DMS 273 treated with DMSO at 0.1 percent for 48 hours (cell line): ENCODE measurements around the gene GRM8.

Experiments
- DNase-seq: peaks from one replicate; lab custom pipeline; 2025; lab: John Stamatoyannopoulos, UW

Gene GRM8

DNA sequence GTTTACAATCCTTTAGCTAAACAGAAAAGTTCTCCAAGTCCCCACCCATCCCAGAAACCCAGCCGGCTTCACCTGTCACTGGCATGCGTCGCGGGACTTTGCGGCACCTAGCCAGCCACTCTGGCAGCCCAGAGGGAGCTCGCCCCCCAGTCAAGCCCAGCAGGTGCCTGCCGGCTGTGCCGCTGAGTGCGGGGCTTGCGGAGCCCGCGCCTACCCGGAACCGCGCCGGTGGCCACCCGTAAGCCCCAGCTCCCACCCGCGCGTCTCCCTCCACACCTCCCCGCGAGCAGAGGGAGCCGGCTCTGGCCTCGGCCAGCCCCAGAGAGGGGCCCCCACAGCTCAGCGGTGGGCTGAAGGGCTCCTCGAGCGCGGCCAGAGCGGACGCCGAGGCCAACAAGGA is 446.1 kb downstream of the GRM8 start:
- no peak for DNase-seq

DNA sequence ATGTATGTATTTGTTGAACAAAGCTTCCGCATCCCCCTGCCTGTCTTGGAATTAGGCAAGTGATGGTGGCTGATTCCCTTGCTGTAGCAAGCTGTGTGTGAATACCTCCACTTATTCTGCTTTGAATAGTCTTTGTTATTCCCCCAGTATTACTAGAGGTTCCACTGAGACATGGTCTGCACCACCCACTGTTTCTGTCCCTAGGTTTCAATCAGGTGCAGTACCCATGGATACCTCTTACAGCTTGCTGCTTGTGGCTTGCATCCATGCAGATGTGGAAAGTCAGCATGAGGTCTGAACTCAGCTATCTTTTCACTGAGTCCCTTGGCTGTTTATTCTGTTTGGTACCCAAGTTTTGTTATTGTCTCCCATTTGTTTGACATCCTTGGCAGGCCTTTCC is 447.4 kb downstream of the GRM8 start:
- no peak for DNase-seq

DNA sequence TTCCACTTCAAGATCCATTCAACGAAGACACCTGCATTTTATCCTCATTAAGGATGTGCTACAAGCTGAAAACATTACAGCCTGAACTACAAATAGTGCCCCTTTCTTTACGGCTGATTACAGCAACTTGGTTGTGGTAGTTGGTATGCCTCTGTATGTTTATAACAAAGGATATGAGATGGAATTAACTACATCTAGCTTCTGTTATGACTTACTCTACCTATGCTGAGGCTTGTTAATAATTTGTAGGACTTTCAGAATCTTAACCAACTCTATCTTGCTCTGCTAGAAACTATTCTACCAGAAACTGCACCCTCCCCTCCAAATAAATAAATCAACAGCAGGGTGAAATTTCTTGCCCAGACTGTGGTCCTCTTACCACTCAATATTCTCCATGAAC is 448.1 kb downstream of the GRM8 start:
- no peak for DNase-seq

DNA sequence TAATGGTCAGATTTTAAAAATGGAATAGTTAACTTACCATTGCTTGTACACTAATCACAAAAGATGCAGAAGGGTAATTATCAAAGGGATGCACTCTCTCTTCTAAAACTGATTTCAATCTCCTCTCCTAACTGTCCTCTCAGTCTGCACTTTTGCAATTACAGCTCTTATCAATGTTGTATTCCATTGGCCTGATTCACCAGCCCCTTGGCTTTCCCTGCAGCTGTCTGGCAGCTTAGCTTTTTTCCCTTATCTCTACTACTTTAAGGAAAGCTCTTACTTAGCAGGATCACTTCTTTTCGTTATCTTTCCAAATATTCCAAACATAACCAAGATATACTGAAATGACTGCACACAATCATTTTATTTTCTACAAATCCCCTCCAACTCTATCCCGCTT is 448.8 kb downstream of the GRM8 start:
- DNase-seq = no peak

DNA sequence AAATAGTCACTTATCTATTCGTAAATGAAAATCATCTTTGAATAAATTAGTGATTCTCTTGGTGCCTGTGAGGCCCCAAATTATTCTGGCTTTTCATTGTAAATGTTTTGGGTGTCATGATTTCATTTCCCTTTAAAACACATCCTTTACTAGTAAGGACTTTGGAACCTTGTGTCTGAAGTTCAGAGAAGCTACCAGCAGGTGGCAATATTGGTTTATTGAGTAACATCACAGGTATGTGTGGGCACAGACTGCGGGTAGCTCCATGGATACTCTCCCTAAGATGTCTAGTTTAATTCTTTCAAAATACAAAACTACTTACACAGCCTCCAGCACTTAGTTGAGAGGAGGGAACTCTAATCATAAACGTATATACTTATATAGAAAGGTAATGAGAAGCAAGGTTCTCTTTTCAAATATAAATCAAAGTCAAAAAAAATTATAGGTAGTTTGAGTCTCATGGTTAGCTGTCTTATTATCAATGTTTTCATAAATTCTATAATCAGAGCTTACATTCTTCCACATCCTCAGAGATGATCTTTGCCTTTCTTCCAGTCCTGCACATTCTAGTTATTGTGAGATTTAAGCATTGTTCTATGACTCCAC is 449.6 kb downstream of the GRM8 start:
- peak; percentile 49 for DNase-seq

DNA sequence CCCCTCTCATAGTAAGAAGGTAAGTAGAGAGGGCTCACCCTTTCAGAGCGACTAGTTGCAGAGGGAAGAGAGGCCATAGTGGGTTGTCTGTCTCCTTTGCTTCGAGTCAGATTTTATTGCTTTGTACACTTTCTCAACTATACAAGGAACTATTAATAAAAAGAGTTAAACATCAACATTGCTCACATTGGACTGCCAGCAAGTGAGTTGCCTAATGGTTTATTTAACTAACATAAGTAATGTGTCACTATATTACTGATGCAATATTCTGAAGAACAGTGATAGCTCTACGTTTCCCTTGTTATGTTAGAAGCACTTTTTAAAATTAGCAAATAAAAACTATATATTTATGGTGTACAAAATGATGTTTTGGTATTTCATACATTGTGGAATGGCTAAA is 451.0 kb downstream of the GRM8 start:
- DNase-seq = no peak

DNA sequence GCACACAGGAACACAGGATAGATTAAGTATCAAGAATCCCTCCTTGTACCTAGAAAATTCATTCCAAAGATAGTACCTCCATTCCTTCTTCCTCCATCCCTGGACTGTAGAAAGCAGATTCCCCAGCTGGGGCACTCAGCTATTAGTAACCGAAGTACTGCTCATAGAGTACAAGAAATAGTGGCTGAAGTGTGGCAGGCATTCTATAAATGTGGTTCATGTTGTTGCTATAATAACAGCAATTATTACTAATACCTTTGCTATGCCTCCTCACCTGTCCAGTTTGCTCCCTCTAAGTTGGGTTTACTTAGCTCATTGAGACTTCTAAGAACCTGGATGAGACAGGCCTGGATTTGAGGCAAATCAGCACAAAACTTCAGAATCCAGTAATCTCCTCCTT is 453.2 kb downstream of the GRM8 start:
- no peak for DNase-seq

DNA sequence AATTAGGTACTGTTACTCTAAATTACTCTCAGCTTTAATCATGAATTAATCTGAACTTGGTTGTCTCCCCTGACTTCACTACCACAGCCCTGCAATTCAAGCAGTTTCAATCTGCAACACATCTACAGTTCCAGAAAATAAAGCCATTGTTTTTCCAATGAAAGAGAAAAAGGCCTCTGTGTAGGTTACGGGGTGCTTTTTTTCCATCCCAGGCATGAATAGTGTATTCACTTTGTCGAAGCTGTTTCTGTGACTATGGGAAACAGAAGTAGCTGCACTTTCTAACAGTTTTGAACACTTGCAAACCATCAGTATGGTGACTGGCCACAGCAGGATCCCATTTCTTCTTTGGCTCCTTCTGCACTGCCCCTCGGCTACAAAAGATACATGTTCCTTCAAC is 460.2 kb downstream of the GRM8 start:
- DNase-seq = no peak

DNA sequence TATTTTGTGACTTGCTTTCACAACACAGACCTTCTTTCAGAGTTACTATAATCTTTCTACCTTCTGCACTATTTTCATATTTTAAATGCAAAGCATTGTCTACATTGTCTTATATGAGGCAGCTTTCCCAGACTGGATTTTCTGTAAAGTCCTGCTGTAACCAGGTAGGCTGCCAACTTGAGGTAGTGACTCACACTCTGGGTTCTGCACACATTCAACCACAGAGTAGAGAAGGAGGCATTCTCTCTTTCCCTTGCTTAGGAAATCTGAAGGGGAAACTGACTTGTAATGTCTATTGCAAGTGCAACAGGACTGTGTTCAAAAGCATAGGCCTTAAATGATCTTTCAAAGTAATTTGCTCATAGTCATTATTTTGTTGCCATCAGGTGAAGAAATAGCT is 461.4 kb downstream of the GRM8 start:
- DNase-seq = no peak

DNA sequence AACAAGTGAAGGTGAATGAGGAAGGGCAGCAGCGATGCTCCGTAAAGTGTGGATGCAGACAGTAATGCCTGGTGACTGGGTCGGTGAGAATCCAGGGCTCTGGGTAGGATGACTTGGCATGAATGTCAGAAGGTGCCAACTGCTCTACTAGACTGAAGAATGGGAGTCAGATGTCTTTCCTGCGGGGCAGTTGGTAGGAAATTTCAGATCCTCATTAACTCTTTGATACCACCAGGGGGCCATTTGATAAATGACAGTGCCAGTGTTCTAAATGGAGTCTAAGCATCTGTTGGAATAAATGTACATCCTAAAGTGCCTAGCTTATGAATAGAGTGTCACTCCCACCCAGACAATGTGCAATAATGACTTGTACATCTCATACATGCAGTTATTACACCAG is 462.0 kb downstream of the GRM8 start:
- DNase-seq = no peak

DNA sequence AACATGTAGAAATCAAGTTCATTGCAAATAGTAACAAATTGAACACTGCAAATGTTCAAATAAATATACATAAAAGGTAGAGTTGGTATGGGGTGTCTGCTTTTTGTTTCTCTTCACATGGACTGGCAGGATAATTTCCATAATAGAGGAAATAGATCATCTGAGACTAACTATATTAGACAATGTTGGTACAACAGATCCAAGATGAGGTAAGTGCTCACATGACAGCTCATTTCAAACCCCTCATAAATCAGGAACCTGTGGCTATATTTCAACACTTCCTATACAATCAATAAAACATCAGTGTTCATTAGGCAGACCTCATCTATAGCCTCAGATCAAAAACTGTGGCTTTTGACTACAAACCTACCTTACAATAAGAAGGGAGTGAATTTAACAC is 469.1 kb downstream of the GRM8 start:
- no peak for DNase-seq

DNA sequence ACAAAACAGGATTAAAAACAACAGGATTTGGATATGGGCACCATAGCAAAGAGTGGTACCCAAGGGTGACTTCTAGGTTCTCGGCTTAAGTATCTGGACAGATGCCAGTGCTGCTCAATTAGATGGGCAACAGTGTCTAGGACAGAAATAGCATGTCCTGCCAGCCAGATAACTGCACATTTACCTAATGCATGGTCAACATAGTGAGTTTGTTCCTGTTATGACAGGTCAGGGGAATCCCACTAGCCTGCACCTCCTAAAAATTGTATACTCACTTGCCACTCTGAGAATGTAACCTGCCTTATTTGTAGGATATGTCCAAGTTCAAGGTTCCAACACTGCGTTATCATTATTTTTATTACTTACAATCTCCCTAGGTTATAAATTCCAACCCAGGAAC is 471.7 kb downstream of the GRM8 start:
- DNase-seq = no peak

DNA sequence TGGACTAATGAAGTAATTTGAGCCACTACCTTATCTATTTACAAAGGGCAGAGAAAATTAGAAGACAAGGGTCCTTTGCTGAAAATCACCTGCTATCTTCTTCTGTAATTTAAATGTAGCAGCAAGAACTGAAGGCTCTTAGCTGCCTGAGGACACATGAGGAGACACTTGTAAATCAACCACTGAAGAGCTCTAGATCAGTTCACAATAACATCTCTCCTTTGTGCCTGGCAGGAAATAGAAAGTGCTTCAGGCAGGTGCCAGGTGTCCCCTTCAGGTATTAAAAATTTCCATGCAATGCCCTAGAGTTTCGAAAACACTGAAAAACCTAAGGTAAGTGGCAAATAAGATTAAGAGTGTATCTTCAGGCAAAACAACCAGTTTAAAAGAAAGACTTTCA is 474.6 kb downstream of the GRM8 start:
- no peak for DNase-seq

DNA sequence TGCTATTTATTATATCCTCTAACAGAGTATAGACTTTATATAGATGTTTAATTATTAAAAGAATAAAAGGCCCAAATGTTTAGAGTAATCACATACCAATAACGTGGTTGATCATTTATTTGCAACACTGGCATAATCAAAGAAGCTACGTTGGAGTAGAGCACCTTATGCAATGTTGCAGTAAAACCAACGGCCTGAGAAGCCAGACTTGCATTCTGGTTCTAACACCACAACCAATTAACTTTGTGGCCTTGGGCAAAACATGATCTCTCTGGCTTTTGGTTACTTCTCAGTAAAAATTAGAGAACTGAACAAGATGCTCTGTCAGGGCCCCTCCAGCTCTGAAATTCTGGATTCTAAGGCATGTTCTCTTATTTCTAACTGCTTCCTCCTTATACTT is 476.2 kb downstream of the GRM8 start:
- DNase-seq = no peak

DNA sequence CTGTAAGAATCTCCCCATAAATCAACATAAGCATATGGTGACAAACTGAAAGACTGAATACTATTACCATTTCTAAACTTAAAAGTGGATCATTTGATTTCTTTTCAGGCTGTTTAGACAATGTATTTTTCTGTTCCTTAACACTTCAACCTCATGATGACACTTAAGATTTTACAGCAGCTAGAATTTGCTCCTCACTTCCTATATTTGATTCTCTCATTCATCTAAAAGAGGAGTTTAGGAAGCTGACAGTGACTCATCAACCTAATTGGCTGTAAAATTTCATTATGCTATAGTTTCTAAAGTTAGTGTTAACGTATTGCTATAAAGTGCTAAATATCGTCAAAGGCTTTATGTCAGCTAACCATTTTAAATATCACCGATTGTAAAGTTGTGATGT is 478.7 kb downstream of the GRM8 start:
- no peak for DNase-seq

DNA sequence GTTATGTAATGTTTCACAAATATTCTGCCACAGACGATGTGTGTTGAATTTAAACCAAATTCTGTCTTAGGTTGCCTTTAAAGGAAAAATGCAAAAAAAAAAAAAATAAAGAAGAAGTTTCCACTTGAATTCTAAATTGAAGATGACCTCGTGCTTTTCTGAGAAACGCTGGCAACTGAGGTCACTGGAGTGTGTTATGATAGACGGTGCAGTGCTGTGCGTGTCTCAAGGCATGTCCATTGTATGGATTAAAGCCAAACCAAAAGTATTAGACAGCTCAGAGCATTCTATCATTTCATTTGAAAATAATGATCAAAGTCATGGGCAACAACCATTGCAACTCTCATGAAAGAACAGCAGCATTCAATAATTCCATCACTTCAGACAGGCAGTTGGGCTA is 483.9 kb downstream of the GRM8 start:
- no peak for DNase-seq

DNA sequence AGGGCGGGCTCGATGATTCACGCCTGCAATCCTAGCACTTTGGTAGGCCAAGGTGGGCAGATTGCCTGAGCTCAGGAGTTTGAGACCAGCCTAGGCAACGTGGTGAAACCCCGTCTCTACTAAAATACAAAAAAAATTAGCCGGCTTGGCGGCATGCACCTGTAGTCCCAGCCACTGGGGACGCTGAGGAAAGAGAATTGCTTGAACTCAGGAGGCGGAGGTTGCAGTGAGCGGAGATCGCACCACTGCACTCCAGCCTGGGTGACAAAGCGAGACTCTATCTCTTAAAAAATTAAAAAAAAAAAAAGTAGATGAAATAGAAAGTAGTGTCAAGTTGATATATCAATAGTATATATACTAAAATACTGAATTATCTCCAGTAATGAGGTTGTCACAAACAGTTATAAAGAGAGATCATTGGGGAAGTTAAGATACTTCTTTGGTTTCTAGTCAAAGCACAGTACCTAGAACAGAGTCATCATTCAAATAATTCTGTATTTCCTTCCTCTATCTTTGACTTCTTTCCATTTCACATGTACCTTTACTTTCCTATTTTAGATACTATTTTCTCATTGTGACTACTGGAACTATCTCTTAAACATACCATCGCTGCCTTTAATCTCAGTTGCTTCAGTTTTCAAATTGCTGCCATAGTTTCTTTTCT is 491.7 kb downstream of the GRM8 start:
- no peak for DNase-seq

DNA sequence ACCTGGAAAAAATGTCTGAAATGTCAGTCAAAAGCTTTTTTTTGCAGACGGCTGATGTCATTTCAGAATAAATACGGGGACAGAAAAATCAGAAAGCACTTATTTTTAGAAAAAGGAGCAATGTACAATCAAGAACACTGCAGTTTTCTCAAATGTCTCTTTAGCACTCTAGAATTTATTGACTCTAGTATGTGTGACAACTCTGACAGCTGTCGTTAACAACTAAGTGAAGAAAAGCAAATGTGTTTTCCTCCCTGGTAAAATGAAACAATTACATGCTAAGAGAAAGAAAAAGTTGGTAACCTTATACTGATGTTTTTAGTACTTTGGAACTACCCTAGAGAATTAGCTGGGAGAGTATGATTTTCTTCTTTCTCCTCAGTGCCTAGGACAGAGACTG is 497.4 kb downstream of the GRM8 start:
- DNase-seq = no peak

DNA sequence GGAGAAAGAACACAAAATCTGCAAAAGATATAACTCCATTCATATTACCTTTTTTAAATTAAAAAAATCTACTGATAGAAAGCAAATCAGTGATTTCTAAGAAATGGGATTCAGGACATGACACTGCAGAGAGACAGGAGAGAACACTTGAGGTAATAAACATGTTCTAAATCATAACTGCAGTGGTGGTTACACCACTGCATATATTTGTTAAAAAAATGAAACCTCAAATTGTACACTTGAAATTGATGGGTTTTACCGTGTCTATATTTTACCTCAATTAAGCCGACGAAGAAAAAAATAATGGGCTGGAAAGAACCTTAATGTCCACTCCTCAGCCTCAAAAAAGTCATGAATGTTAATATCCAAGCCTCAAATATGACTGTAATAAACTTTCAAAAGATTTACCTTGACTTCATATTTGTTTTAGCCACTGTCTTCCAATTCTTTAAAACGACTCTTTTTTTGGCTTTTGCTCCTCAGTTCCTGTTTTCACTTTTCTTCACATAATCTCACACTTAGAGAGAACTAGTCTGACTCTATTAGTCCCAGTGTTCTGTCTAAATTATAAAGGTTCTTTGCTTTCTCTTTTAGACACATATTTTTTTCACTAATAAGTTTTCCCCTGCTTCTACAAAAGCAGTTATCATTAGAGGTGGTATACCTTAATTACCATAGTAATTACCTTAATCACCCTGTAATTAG is 502.4 kb downstream of the GRM8 start:
- DNase-seq = no peak

DNA sequence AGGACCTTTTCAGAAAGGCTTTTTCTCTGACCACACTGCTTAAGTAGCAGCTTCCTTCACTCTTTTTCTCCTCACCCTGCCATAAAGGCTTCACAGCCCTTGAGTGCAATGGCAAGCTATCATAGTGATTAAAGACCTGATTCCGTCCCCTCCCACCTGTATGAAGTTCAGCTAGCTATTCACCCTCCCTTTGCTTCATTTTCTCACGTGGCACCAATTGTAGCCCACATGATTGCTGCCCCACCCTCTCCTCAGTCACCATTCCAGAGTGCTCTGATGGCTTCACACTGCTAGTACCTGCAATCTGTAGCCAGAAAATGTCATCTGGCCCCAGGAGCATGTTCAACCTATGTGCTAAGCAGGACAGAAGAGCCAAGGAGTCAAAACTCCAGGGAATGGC is 523.8 kb downstream of the GRM8 start:
- no peak for DNase-seq

DNA sequence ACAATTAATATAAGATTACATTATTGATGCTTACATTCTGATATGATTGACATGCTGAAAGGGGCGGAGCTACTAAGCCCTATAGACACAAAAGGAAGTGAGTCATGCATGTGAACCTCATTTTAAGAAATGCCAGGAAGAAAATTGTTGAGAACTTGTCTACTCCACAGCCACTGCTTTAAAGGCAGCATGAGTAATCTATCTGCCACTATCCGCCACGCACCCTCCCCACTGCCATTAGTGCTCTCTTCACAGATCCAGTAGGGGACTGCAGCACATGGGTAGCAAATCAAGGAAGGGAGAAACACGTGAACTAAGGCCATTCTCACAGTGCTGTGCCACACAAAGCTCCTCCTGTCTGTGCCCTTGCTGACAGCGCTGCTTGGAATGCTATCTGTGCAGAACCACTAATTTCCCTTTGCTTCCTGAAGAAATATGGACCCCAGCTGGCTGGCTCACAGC is 524.8 kb downstream of the GRM8 start:
- no peak for DNase-seq

DNA sequence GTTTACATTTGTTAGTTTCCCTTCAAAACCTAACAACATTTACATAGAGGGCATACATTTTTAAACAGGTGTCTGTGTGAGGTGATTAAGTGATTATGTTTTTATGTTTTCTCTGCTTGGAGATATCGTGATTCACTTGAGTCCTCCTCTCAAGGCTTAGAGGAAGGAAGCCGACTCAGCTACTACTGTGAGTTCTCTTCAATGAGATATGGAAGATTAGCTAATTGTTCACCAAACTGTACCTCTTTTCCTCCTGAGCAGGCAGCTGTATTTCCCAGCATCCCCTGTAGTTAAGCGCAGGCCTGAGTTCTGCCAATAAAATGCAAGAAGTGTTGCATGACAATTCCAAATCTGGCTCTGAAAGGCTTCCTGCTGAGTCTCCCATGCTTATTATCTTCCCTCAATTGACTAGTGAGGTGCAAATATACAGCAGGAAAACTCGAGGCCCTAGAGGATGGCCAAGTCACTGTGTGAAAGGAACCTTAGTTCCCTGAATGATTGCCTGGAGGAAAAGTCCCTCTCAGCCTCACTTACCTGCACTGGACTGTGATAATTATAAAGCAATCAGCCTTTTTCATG is 528.7 kb downstream of the GRM8 start:
- no peak for DNase-seq

DNA sequence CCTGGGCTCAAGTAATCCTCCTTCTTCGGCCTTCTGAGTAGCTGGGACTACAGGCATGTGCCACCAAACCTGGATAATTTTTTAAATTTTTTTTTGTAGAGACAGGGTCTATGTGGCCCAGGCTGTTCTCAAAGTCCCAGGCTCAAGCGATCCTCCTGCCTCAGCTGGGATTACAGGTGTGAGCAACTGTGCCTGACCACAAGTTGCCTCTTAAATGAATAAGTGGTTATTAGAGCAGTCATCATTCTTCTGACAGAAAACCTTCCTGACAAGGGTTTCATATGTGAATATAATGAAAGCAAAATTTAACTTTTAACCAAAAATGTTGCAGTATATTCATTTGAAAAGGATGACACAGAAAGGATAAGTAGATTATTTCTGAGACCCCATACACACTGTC is 532.5 kb downstream of the GRM8 start:
- DNase-seq = no peak
